GM08714 (cell line): ENCODE measurements around the gene ZBED6.
A peak's percentile ranks its signal among the peaks of the same experiment; 100 is the strongest.
"Not testable (repeated sequence)": the region's sequence is repeated elsewhere in the genome, so short reads cannot be mapped to it uniquely, and the experiment has no call there.

Source experiments
- H3K4me3 ChIP-seq: fragments of 200-500 bp; sonication (Bioruptor generic); 2 replicates; pipeline ENCODE4 v1.5.1; 2014; ENCODE audit warnings: mild to moderate bottlenecking, low read length, inconsistent platforms
- ZNF274 ChIP-seq: IDR thresholded peaks from 2 replicates; pipeline ENCODE4 v1.6.1; 2012; ENCODE audit warnings: mild to moderate bottlenecking, low read depth, low read length

ZBED6 gene

GRCh38 chr1:203769505-203770343, 25.7 kb upstream of the ZBED6 start:
- no peak for TF ChIP-seq ZNF274
- H3K4me3 ChIP-seq, result no peak overlapping the region

GRCh38 chr1:203771901-203772301, 23.5 kb upstream of the ZBED6 start:
- H3K4me3 ChIP-seq, result no peak overlapping the region
- no peak for TF ChIP-seq ZNF274

- no peak overlapping the region for H3K4me3 ChIP-seq
- TF ChIP-seq ZNF274, result no peak
Observed at GRCh38 chr1:203772836-203773235, 22.6 kb upstream of the ZBED6 start.

- no peak overlapping the region for H3K4me3 ChIP-seq
- TF ChIP-seq ZNF274, result no peak
Observed at GRCh38 chr1:203776636-203777035, 18.8 kb upstream of the ZBED6 start.

- TF ChIP-seq ZNF274, result no peak
- no peak overlapping the region for H3K4me3 ChIP-seq
Observed at GRCh38 chr1:203777596-203777995, 17.8 kb upstream of the ZBED6 start.

- H3K4me3 ChIP-seq, result no peak overlapping the region
- TF ChIP-seq ZNF274, result no peak
Observed at GRCh38 chr1:203778146-203778545, 17.3 kb upstream of the ZBED6 start.

- no peak for TF ChIP-seq ZNF274
- H3K4me3 ChIP-seq, result no peak overlapping the region
Observed at GRCh38 chr1:203778789-203779188, 16.6 kb upstream of the ZBED6 start.

- H3K4me3 ChIP-seq, result no peak overlapping the region
- TF ChIP-seq ZNF274, result no peak
Observed at GRCh38 chr1:203781962-203782361, 13.5 kb upstream of the ZBED6 start.

- H3K4me3 ChIP-seq, result no peak overlapping the region
- no peak for TF ChIP-seq ZNF274
Observed at GRCh38 chr1:203789966-203790365, 5.5 kb upstream of the ZBED6 start.

- no peak overlapping the region for H3K4me3 ChIP-seq
Observed at GRCh38 chr1:203791498-203791897, 3.9 kb upstream of the ZBED6 start.

GRCh38 chr1:203792486-203792885, 2.9 kb upstream of the ZBED6 start:
- H3K4me3 ChIP-seq, result no peak overlapping the region

More at GRCh38 chr1:203791498-203791897, 3.9 kb upstream of the ZBED6 start:
- no peak for TF ChIP-seq ZNF274

GRCh38 chr1:203793561-203793960, 1.9 kb upstream of the ZBED6 start:
- H3K4me3 ChIP-seq, result not testable (repeated sequence)

More at GRCh38 chr1:203792486-203792885, 2.9 kb upstream of the ZBED6 start:
- no peak for TF ChIP-seq ZNF274

GRCh38 chr1:203794764-203795440, 521 bp upstream of the ZBED6 start:
- H3K4me3 ChIP-seq, result peak overlapping the region; percentile 19
- no peak for TF ChIP-seq ZNF274

- TF ChIP-seq ZNF274, result no peak
- H3K4me3 ChIP-seq, result peak overlapping the region; percentile 99
Observed at GRCh38 chr1:203796236-203796605, 798 bp downstream of the ZBED6 start.

GRCh38 chr1:203797216-203797615, 1.8 kb downstream of the ZBED6 start:
- no peak for TF ChIP-seq ZNF274
- peak overlapping the region; percentile 99 for H3K4me3 ChIP-seq

GRCh38 chr1:203797948-203798655, 2.7 kb downstream of the ZBED6 start:
- TF ChIP-seq ZNF274, result no peak
- H3K4me3 ChIP-seq, result no peak overlapping the region
